ENCODE measurements around the gene GRB10.
"Not testable (repeated sequence)": the region's sequence is repeated elsewhere in the genome, so short reads cannot be mapped to it uniquely, and the experiment has no call there.

Gene GRB10

DNA sequence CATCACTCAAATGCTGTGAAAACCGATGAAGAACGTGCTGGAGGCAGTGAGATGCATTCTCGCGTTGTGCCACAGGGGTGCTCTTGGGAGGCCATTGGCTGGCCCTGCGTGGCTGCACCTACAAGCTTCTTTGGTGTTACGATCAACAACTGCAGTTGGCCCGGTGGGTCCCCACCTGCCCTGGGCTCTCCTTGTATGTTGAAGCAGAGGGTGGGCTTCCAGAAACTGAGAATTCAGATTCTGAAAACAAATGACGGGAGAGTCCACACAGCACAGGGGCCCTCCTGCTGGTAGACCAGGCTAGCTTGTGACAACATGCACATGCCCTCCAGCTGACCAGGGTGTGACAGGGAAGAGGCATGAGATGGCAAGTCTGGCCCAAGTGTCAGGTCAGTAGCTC lies 193.8 kb downstream of the GRB10 start:
- Histone ChIP-seq H3K4me1 (no peaks in the 10 kb centered on the region; the same call in 1 of the 2 replicates), H3K27me3 (no peaks in the 10 kb centered on the region), H3K9me3 (no peaks in the 10 kb centered on the region), H3K36me3 (no peaks in the 10 kb centered on the region), H3K4me3 (ENCODE audit: low read depth, low read length) (no peak overlapping the region)
- TF ChIP-seq CTCF (IDR thresholded peaks at IDR 0.05; ENCODE audit: low read depth, low read length): peak; percentile 22
- no peak for DNase-seq

DNA sequence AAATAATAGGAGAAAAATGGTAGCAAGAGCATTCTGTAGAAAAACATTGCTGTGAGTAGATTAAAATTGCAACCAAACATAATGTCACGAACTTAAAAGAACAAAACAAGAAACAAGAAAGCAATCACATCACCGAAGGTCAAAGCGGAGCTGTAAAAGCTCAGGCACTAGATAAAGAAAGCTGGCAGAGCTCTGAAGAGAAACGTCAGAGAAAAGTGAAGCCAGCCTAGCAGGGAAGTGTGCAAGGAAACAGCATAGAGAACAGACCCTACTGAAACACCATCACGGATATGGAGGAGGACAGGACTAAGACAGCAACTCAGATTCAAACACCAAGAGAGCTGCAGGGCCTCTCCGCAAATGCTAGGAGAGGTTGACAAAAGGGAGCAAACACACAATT lies 195.0 kb downstream of the GRB10 start:
- Histone ChIP-seq H3K4me1 (no peaks in the 10 kb centered on the region; the same call in 1 of the 2 replicates), H3K4me3 (ENCODE audit: low read depth, low read length) (no peak overlapping the region), H3K9me3 (no peaks in the 10 kb centered on the region), H3K36me3 (no peaks in the 10 kb centered on the region), H3K27me3 (no peaks in the 10 kb centered on the region)
- TF ChIP-seq CTCF (IDR thresholded peaks at IDR 0.05; ENCODE audit: low read depth, low read length): no peak
- DNase-seq: no peak

DNA sequence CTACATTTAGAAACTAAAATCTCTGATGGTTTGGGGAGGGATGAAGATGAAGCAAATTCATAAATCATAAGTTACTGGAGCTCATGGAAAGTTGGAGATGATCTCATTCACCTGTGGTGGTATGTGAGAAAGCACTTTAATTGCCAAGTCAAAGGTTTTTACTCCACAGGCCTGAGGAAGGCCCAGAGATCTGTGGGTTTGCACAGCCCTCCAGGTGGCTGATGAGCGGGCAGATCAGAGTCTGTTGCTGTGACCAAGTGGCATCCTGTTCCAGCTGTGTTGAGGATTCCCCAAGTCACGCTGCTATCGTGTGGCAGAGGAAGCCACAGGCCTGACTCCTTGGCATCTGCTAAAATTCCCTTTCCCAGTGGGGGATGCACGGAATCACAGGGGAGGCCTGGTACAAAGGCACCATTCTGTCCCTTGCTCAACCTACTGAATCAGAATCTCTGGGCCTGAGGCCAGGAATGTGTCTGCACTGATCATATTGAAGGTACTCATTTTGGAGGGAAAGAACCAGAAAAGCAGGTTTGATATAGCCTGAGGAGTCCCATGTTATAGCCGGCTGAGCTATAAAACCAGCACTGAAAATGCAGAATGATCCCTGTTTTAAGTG lies 197.8 kb downstream of the GRB10 start:
- H3K4me3 ChIP-seq (ENCODE audit: low read depth, low read length): no peak overlapping the region
- peaks cover 4% of the 10 kb centered on the region for H3K4me1 ChIP-seq
- no peak for TF ChIP-seq CTCF (IDR thresholded peaks at IDR 0.05; ENCODE audit: low read depth, low read length)
- no peaks in the 10 kb centered on the region for H3K36me3 ChIP-seq
- no peaks in the 10 kb centered on the region for H3K27me3 ChIP-seq
- H3K9me3 ChIP-seq: no peaks in the 10 kb centered on the region
- DNase-seq: no peak

DNA sequence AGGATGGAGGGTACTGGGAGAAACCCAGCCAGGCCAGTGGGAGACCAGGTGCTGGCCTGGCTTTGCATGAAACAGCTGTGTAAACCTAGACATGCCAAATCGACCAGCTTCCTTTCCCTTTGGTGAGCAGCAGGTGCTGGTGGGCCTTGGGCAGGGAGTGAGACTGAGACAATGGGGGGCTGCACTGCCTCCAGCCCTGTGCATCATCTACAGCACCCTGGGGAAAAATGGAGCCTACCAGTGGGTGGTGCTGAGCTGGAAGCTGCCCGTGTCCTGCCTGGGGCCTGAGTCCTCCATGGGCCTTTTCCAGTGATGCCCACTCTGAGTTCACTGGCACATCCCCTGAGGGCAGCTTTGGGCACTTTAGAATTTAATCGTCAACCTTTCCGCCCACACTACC lies 198.3 kb downstream of the GRB10 start:
- no peaks in the 10 kb centered on the region for H3K27me3 ChIP-seq
- H3K4me3 ChIP-seq (ENCODE audit: low read depth, low read length): no peak overlapping the region
- H3K9me3 ChIP-seq: no peaks in the 10 kb centered on the region
- TF ChIP-seq CTCF (IDR thresholded peaks at IDR 0.05; ENCODE audit: low read depth, low read length): no peak
- no peak for DNase-seq
- H3K36me3 ChIP-seq: no peaks in the 10 kb centered on the region
- H3K4me1 ChIP-seq: peaks cover 4% of the 10 kb centered on the region

GRCh38 chr7:50583295-50583694 lies 199.4 kb downstream of the GRB10 start:
- H3K9me3 ChIP-seq; H3K27me3 ChIP-seq; H3K4me3 ChIP-seq (ENCODE audit: low read depth, low read length); H3K36me3 ChIP-seq; H3K4me1 ChIP-seq; DNase-seq: not testable (repeated sequence)

DNA sequence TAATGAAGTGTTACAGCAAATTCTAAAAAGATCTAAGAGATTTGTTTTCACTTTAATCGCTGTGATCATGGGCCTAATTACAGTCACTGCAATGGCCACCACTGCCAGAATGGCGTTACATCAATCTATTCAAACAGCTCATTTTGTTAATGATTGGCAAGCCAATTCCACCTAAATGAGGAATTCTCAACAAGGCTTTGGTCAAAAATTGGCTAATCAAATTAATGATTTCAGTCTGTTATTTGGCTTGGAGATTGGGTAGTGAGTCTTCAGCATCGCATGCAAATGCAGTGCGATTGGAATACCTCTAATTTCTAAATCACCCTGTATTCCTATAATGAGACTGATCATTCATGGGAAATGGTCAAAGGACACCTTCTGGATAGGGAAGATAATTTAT lies 200.4 kb downstream of the GRB10 start:
- not testable (repeated sequence) for H3K4me1 ChIP-seq; H3K4me3 ChIP-seq (ENCODE audit: low read depth, low read length); H3K27me3 ChIP-seq; H3K9me3 ChIP-seq; DNase-seq; H3K36me3 ChIP-seq

GRCh38 chr7:50580666-50581065 lies 202.0 kb downstream of the GRB10 start:
- not testable (repeated sequence) for H3K9me3 ChIP-seq, H3K27me3 ChIP-seq, DNase-seq

GRCh38 chr7:50580057-50580456 lies 202.6 kb downstream of the GRB10 start:
- Histone ChIP-seq H3K9me3 (no peaks in the 10 kb centered on the region), H3K4me3 (ENCODE audit: low read depth, low read length) (no peak overlapping the region), H3K4me1 (peaks cover 4% of the 10 kb centered on the region; the same call in 1 of the 2 replicates), H3K36me3 (no peaks in the 10 kb centered on the region), H3K27me3 (no peaks in the 10 kb centered on the region)
- no peak for TF ChIP-seq CTCF (IDR thresholded peaks at IDR 0.05; ENCODE audit: low read depth, low read length)
- DNase-seq: no peak

More at GRCh38 chr7:50580666-50581065, 202.0 kb downstream of the GRB10 start:
- H3K4me3 ChIP-seq (ENCODE audit: low read depth, low read length); H3K4me1 ChIP-seq; H3K36me3 ChIP-seq: not testable (repeated sequence)

GRCh38 chr7:50578105-50578504 lies 204.6 kb downstream of the GRB10 start:
- DNase-seq, H3K4me1 ChIP-seq: not testable (repeated sequence)

More at GRCh38 chr7:50578105-50578504, 204.6 kb downstream of the GRB10 start:
- not testable (repeated sequence) for H3K9me3 ChIP-seq; H3K4me3 ChIP-seq (ENCODE audit: low read depth, low read length); H3K36me3 ChIP-seq; H3K27me3 ChIP-seq

Measured in BE2C (cell line).